ENCODE measurements around the gene OR9Q2.
"Not testable (repeated sequence)": the region's sequence is repeated elsewhere in the genome, so short reads cannot be mapped to it uniquely, and the experiment has no call there.

Gene OR9Q2

DNA sequence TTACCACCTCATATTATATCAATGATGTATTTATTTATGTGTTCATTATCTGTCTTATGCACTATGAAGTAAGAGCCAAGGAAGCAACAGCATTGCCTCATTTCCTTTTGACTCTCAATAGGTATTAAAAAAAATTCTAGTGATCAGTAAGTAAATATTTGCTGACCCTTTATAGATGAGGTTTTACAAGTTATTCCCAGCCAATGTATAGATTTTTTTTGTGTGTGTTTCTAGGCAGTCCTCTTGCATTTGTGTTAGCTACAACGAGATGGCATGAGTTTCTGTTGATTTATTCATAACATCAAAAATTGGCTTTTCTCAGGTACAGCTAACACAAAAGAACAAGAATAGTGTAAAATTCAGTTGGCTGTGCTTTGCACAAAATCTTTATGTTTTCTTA is 10.4 kb downstream of the OR9Q2 start:
- no peak for DNase-seq
- no peaks in the 10 kb centered on the region for H3K9me3 ChIP-seq (ENCODE audit: insufficient read depth, low read length, severe bottlenecking)
- no peak overlapping the region for H3K27ac ChIP-seq (ENCODE audit: low read length)
- no peak for ATAC-seq (ENCODE audit: insufficient read depth, low read depth)
- H4K20me1 ChIP-seq (ENCODE audit: insufficient read depth, low read length), result no peaks in the 10 kb centered on the region
- no peaks in the 10 kb centered on the region for H3K79me2 ChIP-seq (ENCODE audit: insufficient read depth, low read length)
- no peaks in the 10 kb centered on the region for H3K4me1 ChIP-seq (ENCODE audit: insufficient read depth, low read length)
- no peak overlapping the region for H3K4me3 ChIP-seq (ENCODE audit: low read depth in 1 of 2, low read length in 2 of 2)
- H3K36me3 ChIP-seq (ENCODE audit: insufficient read depth, low read length), result no peaks in the 10 kb centered on the region
- H3K27me3 ChIP-seq (ENCODE audit: insufficient read depth, low read length, poor library complexity), result no peaks in the 10 kb centered on the region
- no peak for TF ChIP-seq CTCF (IDR thresholded peaks at IDR 0.05; ENCODE audit: borderline replicate concordance, extremely low read depth, low read length, poor library complexity, severe bottlenecking)
- TF ChIP-seq EZH2 (IDR thresholded peaks at IDR 0.05; ENCODE audit: borderline replicate concordance, low read depth, low read length, severe bottlenecking), result no peak
- no peak overlapping the region for H3K9ac ChIP-seq (ENCODE audit: low read depth, low read length)
- no peak overlapping the region for H3K4me2 ChIP-seq (ENCODE audit: insufficient read depth, low read length)
- no peak overlapping the region for H2AFZ ChIP-seq (ENCODE audit: low read depth, low read length)

DNA sequence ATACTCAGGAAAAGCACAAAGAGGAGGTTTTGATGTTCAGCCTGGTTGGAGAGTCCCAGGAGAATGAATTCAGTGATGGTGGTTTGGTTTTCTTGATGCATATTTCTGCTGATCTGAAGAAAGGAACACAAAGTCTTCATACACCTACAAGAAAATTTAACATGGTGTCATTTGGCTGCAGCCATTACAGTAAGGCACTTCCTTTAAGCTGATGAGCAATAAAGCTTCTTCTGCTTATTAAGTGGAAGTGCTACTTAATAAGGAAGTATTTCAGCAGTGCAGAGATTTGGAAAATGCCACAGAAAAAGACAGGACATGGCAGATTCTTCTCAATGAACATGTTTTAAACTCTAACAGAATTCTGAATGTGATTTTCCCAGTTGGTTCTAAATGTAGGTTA is 15.2 kb downstream of the OR9Q2 start, which contains the start of gene OR1S2:
OR1S2 (minus strand) TSS at position 101 of the 400 bp plus-strand sequence; CDS start at position 101, 0 bp downstream.
- H3K79me2 ChIP-seq (ENCODE audit: insufficient read depth, low read length), result no peaks in the 10 kb centered on the region
- H3K36me3 ChIP-seq (ENCODE audit: insufficient read depth, low read length), result no peaks in the 10 kb centered on the region
- no peaks in the 10 kb centered on the region for H4K20me1 ChIP-seq (ENCODE audit: insufficient read depth, low read length)
- no peaks in the 10 kb centered on the region for H3K4me1 ChIP-seq (ENCODE audit: insufficient read depth, low read length)
- no peak for ATAC-seq (ENCODE audit: insufficient read depth, low read depth)
- DNase-seq, result no peak
- H3K27me3 ChIP-seq (ENCODE audit: insufficient read depth, low read length, poor library complexity), result no peaks in the 10 kb centered on the region
- H2AFZ ChIP-seq (ENCODE audit: low read depth, low read length), result no peak within 1 kb of the TSS
- H3K9me3 ChIP-seq (ENCODE audit: insufficient read depth, low read length, severe bottlenecking), result no peaks in the 10 kb centered on the region
- H3K4me3 ChIP-seq (ENCODE audit: low read depth in 1 of 2, low read length in 2 of 2), result no peak within 1 kb of the TSS
- H3K9ac ChIP-seq (ENCODE audit: low read depth, low read length), result no peak within 1 kb of the TSS
- no peak within 1 kb of the TSS for H3K27ac ChIP-seq (ENCODE audit: low read length)
- TF ChIP-seq CTCF (IDR thresholded peaks at IDR 0.05; ENCODE audit: borderline replicate concordance, extremely low read depth, low read length, poor library complexity, severe bottlenecking), result no peak
- no peak for TF ChIP-seq EZH2 (IDR thresholded peaks at IDR 0.05; ENCODE audit: borderline replicate concordance, low read depth, low read length, severe bottlenecking)
- H3K4me2 ChIP-seq (ENCODE audit: insufficient read depth, low read length), result no peak within 1 kb of the TSS

DNA sequence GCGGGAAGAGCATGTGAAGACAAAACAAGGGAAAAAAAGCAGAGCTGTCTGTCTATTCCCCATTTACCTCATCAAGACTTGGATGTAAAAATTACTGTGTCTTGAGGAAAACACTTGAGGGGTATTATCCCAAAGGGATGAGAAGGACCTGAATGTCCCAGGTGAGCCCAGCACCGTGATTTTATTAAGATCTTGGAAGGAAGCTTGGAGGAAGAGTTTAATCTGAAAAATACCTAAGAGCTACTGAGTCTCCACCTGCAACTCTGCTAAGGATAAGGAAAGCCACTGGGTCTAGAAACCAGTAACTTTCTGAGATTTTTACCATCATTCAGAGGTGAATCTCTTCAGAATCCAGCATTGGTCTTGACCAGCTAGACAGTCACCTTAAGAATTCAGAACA is 23.6 kb downstream of the OR9Q2 start, which contains the start of gene OR1S1:
OR1S1 (plus strand) TSS at position 301 of the 400 bp plus-strand sequence.
- H3K4me2 ChIP-seq (ENCODE audit: insufficient read depth, low read length); DNase-seq; H3K27me3 ChIP-seq (ENCODE audit: insufficient read depth, low read length, poor library complexity); H3K9me3 ChIP-seq (ENCODE audit: insufficient read depth, low read length, severe bottlenecking); H3K4me1 ChIP-seq (ENCODE audit: insufficient read depth, low read length); H2AFZ ChIP-seq (ENCODE audit: low read depth, low read length); H3K27ac ChIP-seq (ENCODE audit: low read length); H3K4me3 ChIP-seq (ENCODE audit: low read depth in 1 of 2, low read length in 2 of 2); H3K36me3 ChIP-seq (ENCODE audit: insufficient read depth, low read length); H3K9ac ChIP-seq (ENCODE audit: low read depth, low read length); H3K79me2 ChIP-seq (ENCODE audit: insufficient read depth, low read length); ATAC-seq (ENCODE audit: insufficient read depth, low read depth); H4K20me1 ChIP-seq (ENCODE audit: insufficient read depth, low read length): not testable (repeated sequence)

DNA sequence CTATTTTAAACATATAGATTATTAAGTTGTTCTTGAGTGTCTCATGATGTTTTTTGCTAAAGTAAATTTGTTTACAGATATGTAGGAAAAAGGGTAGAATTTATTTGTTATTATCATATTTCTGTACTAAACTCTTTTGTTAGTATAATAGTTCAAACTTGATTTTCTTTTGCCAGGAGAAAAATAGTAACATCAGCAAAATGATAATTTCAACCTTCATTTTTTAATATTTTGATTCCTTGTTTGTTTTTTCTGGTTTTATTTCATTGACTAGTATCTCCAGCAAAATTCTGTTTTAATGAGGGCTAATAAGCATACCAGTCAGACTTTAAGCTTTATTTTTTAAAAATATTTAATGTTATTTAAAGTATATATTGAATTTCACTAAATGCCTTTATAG is 27.6 kb downstream of the OR9Q2 start:
- no peak for DNase-seq
- no peak overlapping the region for H3K27ac ChIP-seq (ENCODE audit: low read length)
- no peaks in the 10 kb centered on the region for H3K27me3 ChIP-seq (ENCODE audit: insufficient read depth, low read length, poor library complexity)
- no peak for ATAC-seq (ENCODE audit: insufficient read depth, low read depth)
- no peak overlapping the region for H3K4me2 ChIP-seq (ENCODE audit: insufficient read depth, low read length)
- no peaks in the 10 kb centered on the region for H3K9me3 ChIP-seq (ENCODE audit: insufficient read depth, low read length, severe bottlenecking)
- H3K79me2 ChIP-seq (ENCODE audit: insufficient read depth, low read length), result no peaks in the 10 kb centered on the region
- no peaks in the 10 kb centered on the region for H3K4me1 ChIP-seq (ENCODE audit: insufficient read depth, low read length)
- no peak overlapping the region for H3K4me3 ChIP-seq (ENCODE audit: low read depth in 1 of 2, low read length in 2 of 2)
- no peaks in the 10 kb centered on the region for H3K36me3 ChIP-seq (ENCODE audit: insufficient read depth, low read length)
- no peak overlapping the region for H3K9ac ChIP-seq (ENCODE audit: low read depth, low read length)
- no peak for TF ChIP-seq EZH2 (IDR thresholded peaks at IDR 0.05; ENCODE audit: borderline replicate concordance, low read depth, low read length, severe bottlenecking)
- TF ChIP-seq CTCF (IDR thresholded peaks at IDR 0.05; ENCODE audit: borderline replicate concordance, extremely low read depth, low read length, poor library complexity, severe bottlenecking), result no peak
- H2AFZ ChIP-seq (ENCODE audit: low read depth, low read length), result no peak overlapping the region
- no peaks in the 10 kb centered on the region for H4K20me1 ChIP-seq (ENCODE audit: insufficient read depth, low read length)

Data from DND-41 (cell line).